ACC112 (cell line): Measurements from ENCODE around the gene TGM2.

Experiments
- H2AFZ ChIP-seq: fragments of 200-600 bp; sonication (generic); one replicate; pipeline ENCODE4 v1.6.0; 2017; ENCODE audit warnings: antibody characterized with exemption, low read length; ENCODE audit not compliant: unreplicated experiment
- H3K27ac ChIP-seq: fragments of 200-600 bp; sonication (generic); 2 replicates; pipeline ENCODE4 v1.5.1; 2014; ENCODE audit warnings: low read depth, mild to moderate bottlenecking, antibody characterized with exemption, low read length, moderate library complexity
- H3K27me3 ChIP-seq: fragments of 200-600 bp; sonication (generic); 2 replicates; pipeline ENCODE4 v1.6.1; 2014; ENCODE audit warnings: mild to moderate bottlenecking, antibody characterized with exemption, low read length, moderate library complexity, mixed read lengths; ENCODE audit not compliant: insufficient read depth
- H3K36me3 ChIP-seq: fragments of 200-600 bp; sonication (generic); 2 replicates; pipeline ENCODE4 v1.6.1; 2016; ENCODE audit warnings: mild to moderate bottlenecking, antibody characterized with exemption, low read length, moderate library complexity, mixed read lengths; ENCODE audit not compliant: insufficient read depth
- H3K4me1 ChIP-seq: fragments of 200-600 bp; sonication (generic); one replicate; pipeline ENCODE4 v1.6.1; 2016; ENCODE audit warnings: low read length, mixed read lengths; ENCODE audit not compliant: insufficient read depth, unreplicated experiment, control insufficient read depth
- H3K4me3 ChIP-seq: fragments of 200-600 bp; sonication (generic); 2 replicates; pipeline ENCODE4 v1.5.1; 2014; ENCODE audit warnings: mild to moderate bottlenecking, low read depth, low read length
- H3K79me2 ChIP-seq: fragments of 200-600 bp; sonication (generic); one replicate; pipeline ENCODE4 v1.6.0; 2016; ENCODE audit warnings: low read length; ENCODE audit not compliant: control insufficient read depth, unreplicated experiment, insufficient read depth

The TGM2 gene

DNA sequence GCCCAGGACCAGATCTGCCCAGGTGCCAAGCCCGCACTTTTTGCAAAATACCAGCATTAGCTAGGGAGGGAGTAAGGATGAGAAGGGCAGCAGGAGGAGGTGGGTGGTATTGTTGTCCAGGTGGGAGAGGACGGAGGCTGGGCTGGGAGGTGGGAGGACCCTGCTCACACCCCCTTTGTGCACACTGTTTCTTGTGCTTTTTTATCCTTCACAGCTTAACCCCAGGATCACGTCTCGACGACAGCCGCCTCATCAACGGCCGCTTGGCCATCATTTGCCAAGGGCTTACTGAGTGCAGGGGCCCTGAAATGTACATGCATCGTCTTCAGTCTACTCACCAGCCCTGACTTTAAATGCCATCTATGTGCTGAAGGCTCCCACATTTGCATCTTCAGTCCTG is 12.1 kb upstream of the TGM2 start:
- H2AFZ ChIP-seq, result no peak overlapping the region
- no peak overlapping the region for H3K4me3 ChIP-seq
- peaks cover 21% of the 10 kb centered on the region for H3K4me1 ChIP-seq
- no peak overlapping the region for H3K27ac ChIP-seq
- no peaks in the 10 kb centered on the region for H3K79me2 ChIP-seq
- H3K36me3 ChIP-seq, result no peaks in the 10 kb centered on the region
- no peaks in the 10 kb centered on the region for H3K27me3 ChIP-seq

- H3K4me1 ChIP-seq, result peaks cover 28% of the 10 kb centered on the region
- no peaks in the 10 kb centered on the region for H3K27me3 ChIP-seq
- H3K79me2 ChIP-seq, result no peaks in the 10 kb centered on the region
- H3K27ac ChIP-seq, result no peak overlapping the region
- no peak overlapping the region for H2AFZ ChIP-seq
- no peak overlapping the region for H3K4me3 ChIP-seq
- H3K36me3 ChIP-seq, result no peaks in the 10 kb centered on the region
Observed at GRCh38 chr20:38175304-38176180, 10.5 kb upstream of the TGM2 start.

GRCh38 chr20:38173237-38174156 is 8.4 kb upstream of the TGM2 start:
- Histone ChIP-seq H3K36me3 (no peaks in the 10 kb centered on the region), H3K4me1 (peaks cover 35% of the 10 kb centered on the region), H3K27ac (peak overlapping the region; percentile 35), H2AFZ (no peak overlapping the region), H3K79me2 (no peaks in the 10 kb centered on the region), H3K4me3 (no peak overlapping the region), H3K27me3 (no peaks in the 10 kb centered on the region)

GRCh38 chr20:38172408-38172807 is 7.3 kb upstream of the TGM2 start:
- Histone ChIP-seq H3K27ac (no peak overlapping the region), H3K4me1 (peaks cover 42% of the 10 kb centered on the region), H3K36me3 (no peaks in the 10 kb centered on the region), H3K79me2 (no peaks in the 10 kb centered on the region), H3K4me3 (no peak overlapping the region), H2AFZ (no peak overlapping the region), H3K27me3 (no peaks in the 10 kb centered on the region)

DNA sequence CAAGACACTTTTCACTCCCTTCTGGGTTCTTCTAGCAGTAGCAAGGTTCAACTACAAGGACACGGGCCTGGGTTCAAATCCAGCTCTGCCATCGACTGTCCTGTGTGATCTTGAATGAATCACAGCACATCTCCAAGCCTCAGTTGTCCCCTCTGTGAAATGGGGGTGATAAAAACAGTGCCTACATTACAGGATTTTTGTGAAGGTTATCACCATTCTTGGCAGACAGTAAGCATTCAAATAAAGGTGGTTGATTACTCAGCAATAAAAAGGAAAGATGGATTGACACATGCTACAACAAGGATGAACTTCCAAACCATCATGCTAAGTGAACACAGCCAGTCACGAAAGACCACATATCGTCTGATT is 6.6 kb upstream of the TGM2 start:
- Histone ChIP-seq H3K36me3 (no peaks in the 10 kb centered on the region), H3K27me3 (no peaks in the 10 kb centered on the region), H3K27ac (no peak overlapping the region), H3K4me1 (peaks cover 42% of the 10 kb centered on the region), H3K4me3 (no peak overlapping the region), H3K79me2 (no peaks in the 10 kb centered on the region), H2AFZ (no peak overlapping the region)

DNA sequence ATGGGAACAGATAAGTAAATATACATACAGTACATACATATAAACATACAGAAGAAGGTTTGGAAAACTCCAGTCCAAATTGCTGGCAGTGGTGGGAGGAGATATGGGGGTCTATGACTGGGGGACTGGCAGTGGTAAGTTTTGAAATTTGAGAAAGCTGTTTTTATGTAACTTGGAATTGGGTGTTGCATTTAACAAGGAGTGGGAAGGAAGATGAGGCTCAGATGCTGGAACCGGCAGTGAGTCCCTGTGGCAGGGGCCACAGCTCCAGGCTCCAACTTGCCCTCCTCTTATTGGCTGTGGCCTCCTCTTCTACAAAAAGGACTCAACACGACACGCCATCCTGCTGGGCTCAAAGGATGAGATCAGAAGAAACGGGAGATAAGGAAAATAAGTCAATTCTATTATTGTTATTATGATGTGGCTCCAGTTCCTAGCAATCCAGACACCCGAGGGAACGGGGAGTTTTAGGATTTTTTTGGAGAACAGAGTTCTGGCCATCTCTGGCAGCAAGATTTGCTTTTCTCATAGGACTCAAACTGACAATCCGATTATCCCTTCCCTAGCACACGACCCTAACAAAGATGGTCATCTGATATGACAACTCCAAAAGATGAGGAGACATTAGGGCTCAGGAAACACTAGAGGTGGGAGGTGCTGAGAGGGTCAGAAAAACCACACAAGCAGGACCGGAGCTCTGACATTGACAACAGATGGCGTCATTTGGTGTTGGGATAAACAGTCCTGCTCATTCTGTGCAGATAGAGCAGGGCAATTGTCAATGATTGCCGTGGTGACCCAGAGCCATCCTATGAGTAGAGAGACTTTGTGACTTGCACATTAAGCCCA is 6.0 kb upstream of the TGM2 start:
- peaks cover 42% of the 10 kb centered on the region for H3K4me1 ChIP-seq
- H3K36me3 ChIP-seq, result no peaks in the 10 kb centered on the region
- peak overlapping the region; percentile 1; the same call in 1 of the 2 replicates for H3K27ac ChIP-seq
- H3K79me2 ChIP-seq, result no peaks in the 10 kb centered on the region
- H3K4me3 ChIP-seq, result no peak overlapping the region
- no peak overlapping the region for H2AFZ ChIP-seq
- H3K27me3 ChIP-seq, result no peaks in the 10 kb centered on the region

DNA sequence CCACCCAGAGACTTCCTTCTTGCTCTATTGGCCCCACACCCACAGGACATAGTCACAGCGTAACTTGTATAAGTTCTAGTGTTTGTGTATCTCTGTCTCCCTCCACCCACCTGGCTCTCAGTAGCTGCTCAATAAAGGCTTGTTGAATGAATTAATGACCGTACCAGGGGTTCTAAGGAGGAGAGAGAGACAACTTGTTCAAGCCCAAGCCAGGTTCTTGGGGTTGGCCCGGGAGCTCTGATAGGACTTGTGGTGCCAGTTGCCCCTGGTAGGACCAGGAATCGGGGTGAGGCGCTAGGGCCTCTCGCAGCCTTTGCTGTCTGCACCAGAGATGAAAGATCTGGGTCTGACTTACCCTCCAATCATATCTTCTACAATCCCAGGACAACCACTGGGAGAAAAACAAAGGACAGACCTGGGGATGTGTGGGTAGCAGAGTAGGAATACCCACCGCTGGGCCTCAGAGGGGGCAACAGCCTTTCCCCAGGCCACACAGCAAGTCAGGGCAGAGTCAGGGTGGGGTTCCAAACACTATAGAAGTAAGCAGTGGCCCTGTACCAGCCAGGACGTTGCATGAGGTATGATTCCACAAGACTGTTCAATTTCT is 5.3 kb upstream of the TGM2 start:
- Histone ChIP-seq H3K4me3 (no peak overlapping the region), H2AFZ (no peak overlapping the region), H3K27ac (no peak overlapping the region; the same call in 1 of the 2 replicates)

GRCh38 chr20:38169636-38170193 is 4.6 kb upstream of the TGM2 start:
- Histone ChIP-seq H3K27ac (no peak overlapping the region), H3K79me2 (no peaks in the 10 kb centered on the region), H3K4me3 (no peak overlapping the region), H3K4me1 (peaks cover 48% of the 10 kb centered on the region), H3K27me3 (no peaks in the 10 kb centered on the region), H3K36me3 (no peaks in the 10 kb centered on the region), H2AFZ (no peak overlapping the region)

More for the DNA sequence above, 5.3 kb upstream of the TGM2 start:
- Histone ChIP-seq H3K36me3 (no peaks in the 10 kb centered on the region), H3K27me3 (no peaks in the 10 kb centered on the region), H3K4me1 (peaks cover 48% of the 10 kb centered on the region), H3K79me2 (no peaks in the 10 kb centered on the region)

DNA sequence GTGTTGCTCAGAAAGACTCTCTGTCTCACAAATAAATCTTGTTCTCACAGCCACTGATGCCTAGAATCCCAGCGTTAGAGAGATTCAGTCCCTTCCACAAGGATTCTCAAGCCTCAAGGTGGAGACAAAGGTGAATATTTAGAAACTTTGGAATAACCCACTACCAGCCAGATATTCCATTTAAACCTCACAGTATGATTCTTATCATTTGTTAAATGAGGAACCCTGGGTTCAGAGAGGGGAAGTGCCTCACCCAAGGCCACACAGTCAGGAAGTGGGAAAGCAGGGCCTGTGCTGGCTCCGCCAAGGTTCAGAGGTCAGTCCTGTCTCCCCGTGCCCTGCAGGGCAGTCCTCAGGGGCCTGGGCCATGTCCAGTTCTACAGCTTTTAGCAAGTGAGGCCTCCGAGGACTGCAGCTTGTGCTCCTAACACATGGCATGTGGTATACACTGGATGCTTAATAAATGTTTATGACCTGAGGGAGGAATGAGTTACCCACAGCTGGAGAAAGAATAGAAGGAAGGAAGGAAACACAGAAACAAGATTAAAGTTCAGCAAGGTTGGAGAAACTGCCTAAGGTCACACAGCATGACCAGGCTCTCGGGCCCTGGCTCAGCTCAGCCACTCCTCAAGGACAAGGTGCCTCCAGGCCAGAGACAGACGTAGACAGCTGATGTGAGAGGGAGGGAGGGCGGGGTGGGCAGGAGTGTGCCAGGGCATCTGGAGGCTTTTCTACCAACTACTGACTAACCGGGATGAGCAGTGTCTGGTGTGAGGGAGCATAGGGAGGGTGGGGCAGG is 3.9 kb upstream of the TGM2 start:
- Histone ChIP-seq H3K79me2 (no peaks in the 10 kb centered on the region), H3K27me3 (no peaks in the 10 kb centered on the region), H3K36me3 (no peaks in the 10 kb centered on the region), H3K4me1 (peaks cover 48% of the 10 kb centered on the region), H3K4me3 (no peak overlapping the region), H3K27ac (peak overlapping the region; percentile 82), H2AFZ (no peak overlapping the region)
